Liver (tissue), 9 donors: ENCODE data around the gene STUM. TPM values are rescaled to one million over a fixed set of nuclear protein-coding genes. Genes with fewer than 3 reads are reported as not detected.

Source experiments
- DNase-seq: peaks from one replicate; pipeline ENCODE4 v3.0.0-alpha.2; 2017; ENCODE audit warnings: low spot score
- H3K27ac ChIP-seq, 2 donors: one replicate each; pipeline ENCODE4 v1.7.0; 2013; ENCODE audit warnings: inconsistent platforms in 2 of 2, low read length in 2 of 2, control low read depth in 1 of 2, low read depth in 1 of 2, mild to moderate bottlenecking in 1 of 2
- H3K27me3 ChIP-seq, 4 donors: one replicate each; pipeline versions ENCODE4 v1.6.1 to v1.7.0; 2013; ENCODE audit warnings: low read length in 3 of 4, inconsistent platforms in 1 of 4, mild to moderate bottlenecking in 1 of 4, moderate library complexity in 1 of 4; ENCODE audit not compliant: control insufficient read depth in 4 of 4, insufficient read depth in 4 of 4
- H3K36me3 ChIP-seq, 4 donors: one replicate each; pipeline versions ENCODE4 v1.6.1 to v1.7.0; 2013; ENCODE audit warnings: low read length in 3 of 4, mild to moderate bottlenecking in 3 of 4, low read depth in 1 of 4, moderate library complexity in 1 of 4; ENCODE audit not compliant: control insufficient read depth in 4 of 4, insufficient read depth in 3 of 4
- H3K4me1 ChIP-seq, 4 donors: one replicate each; pipeline versions ENCODE4 v1.6.1 to v1.7.0; 2013; ENCODE audit warnings: low read length in 3 of 4, mild to moderate bottlenecking in 3 of 4, moderate library complexity in 1 of 4; ENCODE audit not compliant: control insufficient read depth in 4 of 4, insufficient read depth in 4 of 4
- H3K4me3 ChIP-seq, 3 donors: one replicate each; pipeline versions ENCODE4 v1.6.1 to v1.7.0; 2013; ENCODE audit warnings: low read length in 3 of 3, control low read depth in 1 of 3, low read depth in 1 of 3, mild to moderate bottlenecking in 1 of 3
- H3K9ac ChIP-seq, 2 donors: one replicate each; pipeline ENCODE4 v1.7.0; 2013; ENCODE audit warnings: low read length in 2 of 2, mild to moderate bottlenecking in 2 of 2, moderate library complexity in 2 of 2, control low read depth in 1 of 2, low read depth in 1 of 2
- H3K9me3 ChIP-seq, 4 donors: one replicate each; pipeline versions ENCODE4 v1.6.1 to v1.7.0; 2013; ENCODE audit warnings: low read length in 3 of 4; ENCODE audit not compliant: control insufficient read depth in 4 of 4
- EGR1 ChIP-seq, 2 donors: IDR thresholded peaks; 2 replicates each; pipeline ENCODE4 v1.6.1; 2016 to 2018; ENCODE audit warnings: antibody characterized with exemption in 2 of 2, low read depth in 2 of 2
- FOXA1 ChIP-seq: IDR thresholded peaks from 2 replicates; pipeline ENCODE4 v1.6.1; 2016; ENCODE audit warnings: antibody characterized with exemption
- FOXA2 ChIP-seq: IDR thresholded peaks from 2 replicates; pipeline ENCODE4 v1.6.1; 2016; ENCODE audit warnings: antibody characterized with exemption
- GABPA ChIP-seq, 2 donors: IDR thresholded peaks in 1 of 2; conservative IDR thresholded peaks in 1 of 2; 2 replicates each; pipeline ENCODE4 v1.6.1; 2016; ENCODE audit warnings: antibody characterized with exemption in 2 of 2, mild to moderate bottlenecking in 1 of 2, moderate library complexity in 1 of 2
- HNF4A ChIP-seq, 2 donors: conservative IDR thresholded peaks; 2 replicates each; pipeline ENCODE4 v1.6.1; 2016; ENCODE audit warnings: antibody characterized with exemption in 2 of 2, mild to moderate bottlenecking in 2 of 2
- HNF4G ChIP-seq: IDR thresholded peaks from 2 replicates; pipeline ENCODE4 v1.6.1; 2016; ENCODE audit warnings: antibody characterized with exemption
- JUND ChIP-seq, 2 donors: IDR thresholded peaks; 2 replicates each; pipeline ENCODE4 v1.6.1; 2016; ENCODE audit warnings: antibody characterized with exemption in 2 of 2
- NR2F2 ChIP-seq: IDR thresholded peaks from 2 replicates; pipeline ENCODE4 v1.6.1; 2016; ENCODE audit warnings: antibody characterized with exemption
- RAD21 ChIP-seq, 2 donors: IDR thresholded peaks; 2 replicates each; pipeline ENCODE4 v1.6.1; 2016; ENCODE audit warnings: antibody characterized with exemption in 2 of 2, mild to moderate bottlenecking in 2 of 2
- RXRA ChIP-seq, 2 donors: IDR thresholded peaks; 2 replicates each; pipeline ENCODE4 v1.6.1; 2017 to 2018; ENCODE audit warnings: antibody characterized with exemption in 2 of 2, mild to moderate bottlenecking in 1 of 2
- SP1 ChIP-seq: IDR thresholded peaks from 2 replicates; pipeline ENCODE4 v1.6.1; 2018; ENCODE audit warnings: antibody characterized with exemption, mild to moderate bottlenecking
- TAF1 ChIP-seq: conservative IDR thresholded peaks from 2 replicates; pipeline ENCODE4 v1.6.1; 2016; ENCODE audit warnings: antibody characterized with exemption, mild to moderate bottlenecking
- YY1 ChIP-seq: IDR thresholded peaks from 2 replicates; pipeline ENCODE4 v1.6.1; 2016; ENCODE audit warnings: antibody characterized with exemption, mild to moderate bottlenecking
- WGBS: extraction: QIAGEN DNeasy Blood & Tissue Kit; methylation state at CpG from one replicate; pipeline ENCODE4 v1.1.7; 2013; 5-methylcytosine and 5-hydroxymethylcytosine counted together
- polyA plus RNA-seq, 2 donors: library from polyadenylated mRNA; stranded (reverse) in 1 of 2; unstranded in 1 of 2; fragments of 200-250 nt in 1 of 2; fragments of >200 nt in 1 of 2; fragmentation: Nextera tagmentation in 1 of 2; extraction: Ambion mirVana in 1 of 2; gene quantifications; one replicate each; pipeline versions ENCODE4 v1.2.1 to v1.2.3, GENCODE V29; 2013 to 2015
- total RNA-seq, 2 donors: library from RNA; depleted of rRNA; stranded (reverse); fragments of >200 nt; gene quantifications; one replicate each; pipeline ENCODE4 v1.2.3, GENCODE V29; 2014
- TF ChIP-seq, protein P1 (sequence below): IDR thresholded peaks from 2 replicates; pipeline ENCODE4 v1.6.1; 2016; ENCODE audit warnings: antibody characterized with exemption
- TF ChIP-seq, protein P2 (sequence below): IDR thresholded peaks from 2 replicates; pipeline ENCODE4 v1.6.1; 2016; ENCODE audit warnings: antibody characterized with exemption
- TF ChIP-seq, protein P3 (sequence below): IDR thresholded peaks from 2 replicates; pipeline ENCODE4 v1.6.1; 2016; ENCODE audit warnings: antibody characterized with exemption, mild to moderate bottlenecking
- donor health status: healthy.
- donor health status: healthy.
- donor health status: healthy.
- donor health status: healthy.
- donor health status: healthy.

Gene STUM
- total and polyA plus RNA-seq, 4 donors: 0.03 to 0.14 (median 0.07) TPM

DNA sequence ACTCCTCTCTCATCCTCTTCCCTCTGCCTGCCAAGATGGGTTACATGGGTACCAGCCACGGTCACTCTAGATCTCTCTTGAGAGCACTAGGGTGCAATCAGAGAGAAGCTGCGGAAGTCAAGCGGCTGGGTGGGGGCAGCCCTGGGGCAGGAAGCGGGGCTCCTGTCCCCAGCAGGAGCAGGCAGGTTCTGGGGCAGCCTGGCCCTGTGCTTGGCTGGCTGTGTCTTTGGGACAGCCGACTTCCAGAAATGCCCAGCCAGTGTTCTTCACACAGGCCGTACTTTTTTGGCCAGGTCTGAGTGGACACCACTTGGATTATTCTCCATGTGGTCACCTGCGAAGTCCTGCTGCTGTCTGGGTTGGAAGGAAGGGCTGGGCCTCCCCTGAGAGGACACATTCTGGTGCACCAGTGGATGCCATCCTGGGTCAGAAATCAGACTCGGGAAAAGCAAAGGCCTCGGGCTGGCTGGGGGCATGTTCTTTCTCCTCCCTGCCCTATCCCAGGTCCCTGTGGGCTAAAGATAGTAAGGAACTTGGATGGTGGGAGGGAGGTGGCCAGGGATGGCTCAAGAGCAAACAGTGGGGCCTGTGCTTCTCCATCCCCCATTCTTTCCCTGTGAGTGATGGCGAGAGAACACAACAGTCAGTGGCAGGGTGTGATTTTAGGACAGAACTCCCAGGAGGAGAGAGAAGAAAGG is 96.9 kb downstream of the STUM start:
- Histone ChIP-seq H3K27ac (no peak overlapping the region), H3K9ac (no peak overlapping the region), H3K4me3 (no peak overlapping the region), H3K27me3 (no peaks in the 10 kb centered on the region), H3K36me3 (peaks cover 0 to 3% (median 0%) of the 10 kb centered on the region in 4 donors), H3K9me3 (no peaks in the 10 kb centered on the region), H3K4me1 (peaks cover 0 to 3% (median 0%) of the 10 kb centered on the region in 4 donors)
- 85% methylated on average over 10 of the region's 10 CpGs for WGBS
- no peak for DNase-seq
- TF ChIP-seq FOXA2 (no peak), HNF4A (conservative IDR thresholded peaks at IDR 0.05) (no peak)

DNA sequence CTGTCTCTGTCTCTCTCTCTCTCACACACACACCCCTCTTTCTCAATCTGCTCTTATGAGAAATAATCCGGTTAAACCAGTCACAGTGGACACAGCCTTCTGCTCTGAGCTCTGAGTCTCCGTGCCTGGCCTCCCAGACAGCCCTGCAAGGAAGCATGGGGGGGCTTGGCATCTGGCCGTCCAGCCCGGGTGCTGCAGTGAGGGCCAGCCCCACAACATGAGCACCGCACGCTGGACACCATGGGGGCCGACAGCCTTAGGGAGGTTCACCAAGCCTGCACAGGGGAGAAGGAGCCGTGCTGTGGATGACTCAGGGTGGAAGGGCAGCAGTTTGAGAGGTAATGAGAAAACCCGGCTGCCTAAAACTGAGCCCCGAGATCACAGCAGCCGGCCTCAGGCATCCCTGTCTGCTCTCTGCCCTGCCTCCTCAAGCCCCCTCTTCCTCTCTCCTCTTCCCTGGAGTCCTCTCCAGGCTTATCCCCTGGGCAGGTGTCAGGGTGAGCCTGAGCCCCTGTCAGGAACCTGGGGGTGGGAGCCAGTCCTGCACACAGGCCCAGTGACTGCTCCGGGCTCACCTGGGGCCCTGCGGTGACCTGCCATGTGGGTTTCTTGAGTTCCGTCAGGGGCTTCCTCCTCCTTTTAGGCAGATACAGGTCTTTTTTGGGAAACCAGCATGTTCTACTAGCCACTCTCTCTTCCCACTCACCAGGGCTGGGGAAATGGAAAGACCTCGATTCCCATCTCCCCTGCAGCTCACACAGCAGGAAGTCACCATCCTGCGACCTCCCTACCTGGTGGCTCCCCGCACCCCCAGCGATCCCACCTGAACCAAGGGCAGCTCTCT is 97.7 kb downstream of the STUM start:
- Histone ChIP-seq H3K27ac (no peak overlapping the region), H3K4me1 (peaks cover 0 to 3% (median 0%) of the 10 kb centered on the region in 4 donors), H3K4me3 (no peak overlapping the region), H3K9me3 (no peaks in the 10 kb centered on the region), H3K9ac (no peak overlapping the region), H3K36me3 (peaks cover 0 to 3% (median 0%) of the 10 kb centered on the region in 4 donors), H3K27me3 (no peaks in the 10 kb centered on the region)
- TF ChIP-seq HNF4G: no peak
- TF ChIP-seq YY1: no peak
- TF ChIP-seq JUND (IDR thresholded peaks at IDR 0.05): no peak
- 88% methylated on average over 18 of the region's 18 CpGs for WGBS
- no peak for DNase-seq

DNA sequence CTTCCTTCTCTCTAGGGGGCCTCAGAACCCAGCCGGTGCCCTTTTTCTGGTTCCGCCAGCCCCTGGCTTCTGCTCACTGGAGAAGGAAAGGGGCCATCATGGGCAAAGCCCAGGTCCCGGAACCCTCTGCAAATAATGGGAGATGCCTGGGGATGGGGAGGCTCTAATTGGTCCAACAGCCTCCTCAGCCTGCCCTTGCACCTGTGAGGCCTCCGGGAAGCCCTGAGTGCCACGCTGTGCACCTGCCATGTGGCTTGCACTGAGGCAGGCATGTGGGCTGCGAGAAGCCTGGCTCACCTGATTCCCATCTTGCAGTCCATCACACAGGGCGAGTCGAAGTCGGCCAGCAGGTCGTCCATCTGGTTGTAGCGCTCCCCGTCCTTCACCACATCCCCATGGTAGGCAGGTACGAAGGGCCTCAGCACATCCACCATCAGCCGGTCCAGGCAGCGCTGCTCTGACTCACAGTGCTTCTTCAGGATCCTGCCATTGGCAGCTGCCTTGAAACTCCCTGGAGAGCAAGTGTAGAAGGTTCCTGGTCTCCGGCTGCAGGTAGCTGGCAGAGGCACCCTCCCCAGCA is 98.4 kb downstream of the STUM start:
- peaks cover 0 to 3% (median 0%) of the 10 kb centered on the region in 4 donors for H3K4me1 ChIP-seq

More for the DNA sequence above, 98.4 kb downstream of the STUM start:
- Histone ChIP-seq H3K36me3 (peaks cover 0 to 3% (median 0%) of the 10 kb centered on the region in 4 donors), H3K9ac (no peak overlapping the region), H3K27ac (no peak overlapping the region), H3K27me3 (no peaks in the 10 kb centered on the region), H3K9me3 (no peaks in the 10 kb centered on the region), H3K4me3 (no peak overlapping the region)
- no peak for DNase-seq
- 93% methylated on average over 16 of the region's 16 CpGs for WGBS
- TF ChIP-seq SP1 (no peak), FOXA1 (no peak), FOXA2 (no peak), RAD21 (IDR thresholded peaks at IDR 0.05) (no peak), EGR1 (IDR thresholded peaks at IDR 0.05; ENCODE audit: low read depth in 2 of 2) (no peak), NR2F2 (no peak), YY1 (no peak), RXRA (IDR thresholded peaks at IDR 0.05) (no peak), GABPA (IDR thresholded peaks at IDR 0.05 in 1 of 2, conservative IDR thresholded peaks at IDR 0.05 in 1 of 2) (no peak), TAF1 (no peak), JUND (IDR thresholded peaks at IDR 0.05) (no peak)
- TF ChIP-seq, protein P1, sequence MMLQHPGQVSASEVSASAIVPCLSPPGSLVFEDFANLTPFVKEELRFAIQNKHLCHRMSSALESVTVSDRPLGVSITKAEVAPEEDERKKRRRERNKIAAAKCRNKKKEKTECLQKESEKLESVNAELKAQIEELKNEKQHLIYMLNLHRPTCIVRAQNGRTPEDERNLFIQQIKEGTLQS: no peak
- TF ChIP-seq, protein P2, sequence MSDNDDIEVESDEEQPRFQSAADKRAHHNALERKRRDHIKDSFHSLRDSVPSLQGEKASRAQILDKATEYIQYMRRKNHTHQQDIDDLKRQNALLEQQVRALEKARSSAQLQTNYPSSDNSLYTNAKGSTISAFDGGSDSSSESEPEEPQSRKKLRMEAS: no peak
- TF ChIP-seq, protein P3, sequence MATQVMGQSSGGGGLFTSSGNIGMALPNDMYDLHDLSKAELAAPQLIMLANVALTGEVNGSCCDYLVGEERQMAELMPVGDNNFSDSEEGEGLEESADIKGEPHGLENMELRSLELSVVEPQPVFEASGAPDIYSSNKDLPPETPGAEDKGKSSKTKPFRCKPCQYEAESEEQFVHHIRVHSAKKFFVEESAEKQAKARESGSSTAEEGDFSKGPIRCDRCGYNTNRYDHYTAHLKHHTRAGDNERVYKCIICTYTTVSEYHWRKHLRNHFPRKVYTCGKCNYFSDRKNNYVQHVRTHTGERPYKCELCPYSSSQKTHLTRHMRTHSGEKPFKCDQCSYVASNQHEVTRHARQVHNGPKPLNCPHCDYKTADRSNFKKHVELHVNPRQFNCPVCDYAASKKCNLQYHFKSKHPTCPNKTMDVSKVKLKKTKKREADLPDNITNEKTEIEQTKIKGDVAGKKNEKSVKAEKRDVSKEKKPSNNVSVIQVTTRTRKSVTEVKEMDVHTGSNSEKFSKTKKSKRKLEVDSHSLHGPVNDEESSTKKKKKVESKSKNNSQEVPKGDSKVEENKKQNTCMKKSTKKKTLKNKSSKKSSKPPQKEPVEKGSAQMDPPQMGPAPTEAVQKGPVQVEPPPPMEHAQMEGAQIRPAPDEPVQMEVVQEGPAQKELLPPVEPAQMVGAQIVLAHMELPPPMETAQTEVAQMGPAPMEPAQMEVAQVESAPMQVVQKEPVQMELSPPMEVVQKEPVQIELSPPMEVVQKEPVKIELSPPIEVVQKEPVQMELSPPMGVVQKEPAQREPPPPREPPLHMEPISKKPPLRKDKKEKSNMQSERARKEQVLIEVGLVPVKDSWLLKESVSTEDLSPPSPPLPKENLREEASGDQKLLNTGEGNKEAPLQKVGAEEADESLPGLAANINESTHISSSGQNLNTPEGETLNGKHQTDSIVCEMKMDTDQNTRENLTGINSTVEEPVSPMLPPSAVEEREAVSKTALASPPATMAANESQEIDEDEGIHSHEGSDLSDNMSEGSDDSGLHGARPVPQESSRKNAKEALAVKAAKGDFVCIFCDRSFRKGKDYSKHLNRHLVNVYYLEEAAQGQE: no peak
